ENCODE measurements around the gene THOP1. TPM values are rescaled to one million over a fixed set of nuclear protein-coding genes. Genes with fewer than 3 reads are reported as not detected.

Gene THOP1
- total RNA-seq, 4 donors from 2014 or later, result 5.9 to 51.8 (median 25.2) TPM

GRCh38 chr19:2847507-2847906 is 62.2 kb downstream of the THOP1 start:
- no peak for DNase-seq
- no peak for TF ChIP-seq POLR2A (IDR thresholded peaks at IDR 0.05)
- TF ChIP-seq CTCF (IDR thresholded peaks at IDR 0.05), result no peak
- no peaks in the 10 kb centered on the region for H3K36me3 ChIP-seq
- no peak overlapping the region for H3K27ac ChIP-seq
- H3K27me3 ChIP-seq, result no peaks in the 10 kb centered on the region
- intact Hi-C loops (cut with DNase I; ENCODE audit: low total_unique reads), result no loop called here
- H3K4me3 ChIP-seq, result no peak overlapping the region
- peaks cover 0 to 19% of the 10 kb centered on the region in 2 donors for H3K9me3 ChIP-seq
- H3K4me1 ChIP-seq, result no peaks in the 10 kb centered on the region

- Histone ChIP-seq H3K36me3 (no peaks in the 10 kb centered on the region), H3K9me3 (peaks cover 0 to 30% of the 10 kb centered on the region in 2 donors), H3K4me1 (no peaks in the 10 kb centered on the region), H3K27ac (no peak overlapping the region), H3K27me3 (no peaks in the 10 kb centered on the region), H3K4me3 (no peak overlapping the region)
- intact Hi-C loops (cut with DNase I; ENCODE audit: low total_unique reads), result no loop called here
- TF ChIP-seq CTCF (IDR thresholded peaks at IDR 0.05), result no peak
- no peak for TF ChIP-seq POLR2A (IDR thresholded peaks at IDR 0.05)
- no peak for DNase-seq
Measured at GRCh38 chr19:2848616-2849015, 63.3 kb downstream of the THOP1 start.

GRCh38 chr19:2850256-2850925 is 65.1 kb downstream of the THOP1 start:
- no peak overlapping the region for H3K4me3 ChIP-seq
- TF ChIP-seq POLR2A (IDR thresholded peaks at IDR 0.05), result no peak
- no peak for TF ChIP-seq CTCF (IDR thresholded peaks at IDR 0.05)
- no peak for DNase-seq
- intact Hi-C loops (cut with DNase I; ENCODE audit: low total_unique reads), result no loop called here
- H3K27ac ChIP-seq, result no peak overlapping the region
- no peaks in the 10 kb centered on the region for H3K27me3 ChIP-seq
- H3K9me3 ChIP-seq, result peaks cover 0 to 46% of the 10 kb centered on the region in 2 donors
- no peaks in the 10 kb centered on the region for H3K4me1 ChIP-seq
- no peaks in the 10 kb centered on the region for H3K36me3 ChIP-seq

GRCh38 chr19:2852598-2852997 is 67.3 kb downstream of the THOP1 start:
- TF ChIP-seq POLR2A (IDR thresholded peaks at IDR 0.05), result no peak
- TF ChIP-seq CTCF (IDR thresholded peaks at IDR 0.05), result no peak
- intact Hi-C loops (cut with DNase I; ENCODE audit: low total_unique reads), result no loop called here
- no peak for DNase-seq
- no peak overlapping the region for H3K27ac ChIP-seq
- H3K4me1 ChIP-seq, result no peaks in the 10 kb centered on the region
- H3K9me3 ChIP-seq, result peaks cover 0 to 54% of the 10 kb centered on the region in 2 donors
- no peak overlapping the region for H3K4me3 ChIP-seq
- no peaks in the 10 kb centered on the region for H3K27me3 ChIP-seq
- no peaks in the 10 kb centered on the region for H3K36me3 ChIP-seq

GRCh38 chr19:2853015-2853606 is 67.8 kb downstream of the THOP1 start:
- H3K36me3 ChIP-seq, result no peaks in the 10 kb centered on the region
- TF ChIP-seq CTCF (IDR thresholded peaks at IDR 0.05), result no peak
- no peak for TF ChIP-seq POLR2A (IDR thresholded peaks at IDR 0.05)
- no peaks in the 10 kb centered on the region for H3K4me1 ChIP-seq
- intact Hi-C loops (cut with DNase I; ENCODE audit: low total_unique reads), result no loop called here
- no peak overlapping the region for H3K4me3 ChIP-seq
- no peak overlapping the region for H3K27ac ChIP-seq
- H3K27me3 ChIP-seq, result no peaks in the 10 kb centered on the region
- DNase-seq, result no peak
- H3K9me3 ChIP-seq, result peaks cover 0 to 54% of the 10 kb centered on the region in 2 donors

All from uterus (tissue), 4 donors.